Chondrocyte (in vitro differentiated cells): Measurements from ENCODE around the gene GRM7. TPM values are rescaled to one million over a fixed set of nuclear protein-coding genes. Genes with fewer than 3 reads are reported as not detected.
A peak's percentile ranks its signal among the peaks of the same experiment; 100 is the strongest.

ENCODE experiments used
- DNase-seq: peaks from one replicate; pipeline ENCODE4 v3.0.0; 2021; ENCODE audit warnings: mixed read lengths, low spot score
- H3K27ac Mint-ChIP-seq: one replicate; pipeline ENCODE4 v1.8.0; 2021; ENCODE audit warnings: mild to moderate bottlenecking, moderate library complexity, mixed read lengths; ENCODE audit not compliant: unreplicated experiment
- H3K27me3 Mint-ChIP-seq: 2 replicates; pipeline ENCODE4 v1.8.0; 2021; ENCODE audit warnings: low read depth, mixed read lengths
- H3K36me3 Mint-ChIP-seq: 2 replicates; pipeline ENCODE4 v1.8.0; 2021; ENCODE audit warnings: low read depth, mixed read lengths
- H3K4me1 Mint-ChIP-seq: 2 replicates; pipeline ENCODE4 v1.8.0; 2021; ENCODE audit warnings: low read depth, mild to moderate bottlenecking, mixed read lengths
- H3K4me3 Mint-ChIP-seq: one replicate; pipeline ENCODE4 v1.8.0; 2021; ENCODE audit warnings: mild to moderate bottlenecking, moderate library complexity, mixed read lengths; ENCODE audit not compliant: unreplicated experiment
- H3K9me3 Mint-ChIP-seq: 2 replicates; pipeline ENCODE4 v1.8.0; 2021; ENCODE audit warnings: low read depth, mixed read lengths
- CTCF ChIP-seq: fragments of 200-600 bp; sonication (generic); IDR thresholded peaks from 2 replicates; pipeline ENCODE4 v1.5.0; 2021; ENCODE audit warnings: antibody characterized with exemption, mild to moderate bottlenecking, moderate library complexity
- total RNA-seq: library from RNA; stranded (reverse); gene quantifications from 3 replicates; pipeline ENCODE4 v1.2.1, GENCODE V29; 2021

The GRM7 gene
- total RNA-seq, 1 donor from 2014 or later, result not detected

DNA sequence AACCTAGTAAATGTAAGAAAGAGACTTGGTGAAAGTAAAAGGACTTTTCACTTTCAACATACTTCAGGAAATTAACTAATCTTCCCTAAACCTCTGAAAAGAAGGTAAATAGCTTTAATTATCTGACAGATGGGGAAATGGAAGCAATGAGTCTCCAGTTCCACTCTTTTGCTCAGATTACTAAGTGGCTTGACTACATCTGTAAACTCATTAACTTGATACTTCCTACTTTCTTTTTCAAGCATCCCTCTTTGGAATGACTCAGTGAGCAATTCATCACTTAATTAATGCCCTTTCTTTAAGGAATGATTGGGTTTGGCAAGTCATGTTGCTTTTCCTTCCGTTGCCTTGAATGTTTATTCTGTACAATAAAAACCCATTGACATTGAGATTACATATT is 234.2 kb downstream of the GRM7 start:
- no peaks in the 10 kb centered on the region for H3K27me3 Mint-ChIP-seq
- DNase-seq, result no peak
- TF ChIP-seq CTCF, result no peak
- H3K4me1 Mint-ChIP-seq, result no peaks in the 10 kb centered on the region
- no peak overlapping the region for H3K4me3 Mint-ChIP-seq
- no peaks in the 10 kb centered on the region for H3K36me3 Mint-ChIP-seq
- H3K27ac Mint-ChIP-seq, result no peak overlapping the region
- H3K9me3 Mint-ChIP-seq, result peaks cover 11% of the 10 kb centered on the region

DNA sequence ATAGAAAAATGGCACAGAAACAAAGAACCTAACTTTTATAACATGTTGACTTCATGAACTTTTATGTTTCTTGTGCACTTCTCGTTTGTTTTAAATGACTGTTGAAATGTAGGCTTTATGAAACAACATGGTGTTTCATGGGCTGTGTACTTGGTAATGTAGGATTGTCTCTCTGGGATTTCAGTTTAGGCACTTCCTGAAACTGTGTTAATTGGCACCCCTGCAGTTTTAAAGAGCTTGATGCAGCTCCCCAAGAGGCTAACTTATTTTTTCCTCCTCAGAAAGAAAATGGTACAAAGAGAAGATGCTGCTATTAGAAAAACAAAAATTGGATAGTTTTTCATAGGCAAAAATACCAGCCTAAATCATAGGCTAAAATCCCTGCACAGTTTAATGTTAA is 239.2 kb downstream of the GRM7 start:
- DNase-seq, result no peak
- Mint-ChIP-seq H3K36me3 (no peaks in the 10 kb centered on the region), H3K27me3 (no peaks in the 10 kb centered on the region), H3K4me3 (no peak overlapping the region), H3K27ac (no peak overlapping the region), H3K4me1 (no peaks in the 10 kb centered on the region), H3K9me3 (peaks cover 20% of the 10 kb centered on the region)
- TF ChIP-seq CTCF, result no peak

DNA sequence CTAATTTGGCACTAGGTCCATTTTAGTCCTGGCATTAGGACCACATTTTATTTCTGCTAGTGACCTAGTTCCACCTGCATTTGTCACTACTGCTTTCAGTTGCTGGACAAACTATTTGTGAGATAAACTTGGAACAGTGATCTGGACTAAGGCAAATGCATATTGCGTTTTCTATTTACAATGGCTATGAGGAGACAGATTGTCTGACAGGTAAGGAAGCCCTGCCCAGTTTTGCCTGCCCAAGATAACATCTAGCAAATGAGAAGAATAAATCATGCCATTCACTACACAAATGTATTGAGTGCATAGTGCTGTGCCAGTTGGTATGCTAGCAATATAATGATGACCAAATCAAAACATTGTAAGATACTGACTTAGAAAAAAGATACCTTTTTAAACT is 245.7 kb downstream of the GRM7 start:
- H3K27me3 Mint-ChIP-seq, result no peaks in the 10 kb centered on the region
- H3K4me1 Mint-ChIP-seq, result no peaks in the 10 kb centered on the region
- no peaks in the 10 kb centered on the region for H3K36me3 Mint-ChIP-seq
- no peak overlapping the region for H3K27ac Mint-ChIP-seq
- no peak overlapping the region for H3K4me3 Mint-ChIP-seq
- H3K9me3 Mint-ChIP-seq, result peaks cover 9% of the 10 kb centered on the region
- TF ChIP-seq CTCF, result no peak
- no peak for DNase-seq

DNA sequence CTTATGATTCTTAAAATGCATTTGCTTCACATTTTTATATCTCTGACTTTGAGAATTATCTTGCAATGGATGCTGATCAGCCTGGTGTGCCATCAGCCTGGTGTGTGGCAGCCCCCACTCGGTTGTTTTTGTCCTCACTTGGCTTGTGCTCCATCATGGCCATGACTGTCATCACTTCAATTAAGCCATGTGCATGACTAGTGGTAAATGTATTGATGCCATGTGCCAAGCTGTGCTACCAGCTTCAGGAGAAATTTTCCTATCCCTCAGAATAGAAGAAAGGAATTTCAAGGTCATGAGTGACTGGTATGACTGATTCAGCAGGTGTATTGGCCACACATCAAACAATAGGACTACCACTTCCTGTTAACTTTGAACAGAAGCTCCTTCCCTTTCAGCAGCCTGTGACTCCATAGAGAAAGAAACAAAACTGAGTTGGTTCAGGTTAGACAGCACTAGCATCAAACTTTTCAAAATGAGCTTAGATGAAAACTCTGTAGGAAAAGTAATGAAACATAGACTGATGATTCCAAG is 251.7 kb downstream of the GRM7 start:
- no peak for DNase-seq
- Mint-ChIP-seq H3K9me3 (no peaks in the 10 kb centered on the region), H3K4me1 (no peaks in the 10 kb centered on the region), H3K4me3 (no peak overlapping the region), H3K27me3 (no peaks in the 10 kb centered on the region), H3K36me3 (no peaks in the 10 kb centered on the region), H3K27ac (no peak overlapping the region)
- no peak for TF ChIP-seq CTCF

DNA sequence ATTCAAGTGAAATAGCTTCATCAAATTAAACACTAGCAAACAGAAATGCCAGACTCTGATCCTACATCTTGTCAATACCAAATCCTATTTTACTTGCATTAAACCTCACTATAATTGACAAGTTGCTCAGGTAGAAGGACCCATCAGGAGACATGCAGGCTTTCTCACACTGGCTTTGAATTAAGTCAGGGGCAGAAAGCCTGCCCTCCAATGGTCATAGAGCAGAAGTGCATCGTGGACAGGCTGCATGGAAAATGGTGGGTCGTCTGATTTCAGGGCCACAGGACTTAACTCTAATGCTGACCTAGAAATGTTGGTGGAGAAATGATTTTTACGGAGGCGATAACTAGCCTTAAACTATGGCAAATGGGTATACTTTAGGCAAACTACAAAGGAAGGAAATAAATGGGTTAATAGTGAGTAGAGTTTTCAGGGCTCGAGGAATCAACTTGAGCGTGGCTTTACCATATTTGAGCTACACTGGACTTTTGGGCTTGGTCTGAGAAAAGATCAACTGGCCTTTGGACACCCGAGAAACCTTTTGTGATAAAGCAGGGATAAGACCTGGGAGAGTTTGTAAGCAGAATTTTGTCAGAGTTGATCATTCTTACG is 283.9 kb downstream of the GRM7 start:
- no peak overlapping the region for H3K4me3 Mint-ChIP-seq
- no peak for DNase-seq
- no peaks in the 10 kb centered on the region for H3K36me3 Mint-ChIP-seq
- no peaks in the 10 kb centered on the region for H3K4me1 Mint-ChIP-seq
- no peaks in the 10 kb centered on the region for H3K9me3 Mint-ChIP-seq
- peak; percentile 48 for TF ChIP-seq CTCF
- peaks cover 4% of the 10 kb centered on the region for H3K27me3 Mint-ChIP-seq
- H3K27ac Mint-ChIP-seq, result no peak overlapping the region
